GM12892 (cell line): Measurements from ENCODE around the gene STK32B.

Experiments used
- POLR2A ChIP-seq: IDR thresholded peaks from 2 replicates; pipeline ENCODE4 v1.6.1; 2011; ENCODE audit warnings: low read depth, low read length, control low read depth
- POLR2AphosphoS5 ChIP-seq: IDR thresholded peaks from 2 replicates; pipeline ENCODE4 v1.6.1; 2011; ENCODE audit warnings: low read depth, low read length, control low read depth
- TAF1 ChIP-seq: IDR thresholded peaks from 2 replicates; pipeline ENCODE4 v1.6.1; 2011; ENCODE audit warnings: low read depth, mild to moderate bottlenecking, control low read depth, low read length, borderline replicate concordance

DNA sequence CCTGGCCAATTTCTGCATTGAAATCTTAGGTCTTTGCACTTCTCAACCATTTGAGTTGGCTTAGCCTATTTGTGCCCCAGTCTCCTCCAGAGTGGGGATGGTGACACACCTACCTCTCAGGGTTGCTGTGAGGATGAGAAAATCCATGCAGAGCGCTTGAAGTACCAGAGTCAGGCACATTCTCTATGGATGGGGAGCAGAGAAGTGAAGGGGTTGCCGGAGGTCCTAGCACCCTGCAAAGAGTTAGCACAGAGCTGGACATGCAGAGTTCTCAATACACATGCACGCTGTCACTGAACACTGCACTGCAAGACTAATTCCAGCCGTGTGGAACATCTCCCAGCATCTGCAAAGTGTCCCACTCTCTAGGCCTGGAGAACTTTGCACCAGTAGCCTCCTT lies 2.6 kb upstream of the STK32B start:
- TF ChIP-seq POLR2A, result no peak
- TF ChIP-seq POLR2AphosphoS5, result no peak
- TF ChIP-seq TAF1, result no peak
